Spleen (tissue), 11 donors: ENCODE data around the gene SCN8A. TPM values are rescaled to one million over a fixed set of nuclear protein-coding genes. Genes with fewer than 3 reads are reported as not detected.

ENCODE experiments used
- DNase-seq: peaks from one replicate; pipeline ENCODE4 v3.0.0-alpha.2; 2020
- H3K27ac ChIP-seq, 8 donors: fragments of 200-600 bp; sonication (generic) in 7 of 8; 1 replicate in 4 of 8; 2 replicates in 4 of 8; pipeline versions ENCODE4 v1.5.0 to v1.8.0; 2016 to 2021; ENCODE audit warnings: inconsistent platforms in 4 of 8, mild to moderate bottlenecking in 4 of 8, moderate library complexity in 1 of 8
- H3K27me3 ChIP-seq, 7 donors: fragments of 200-600 bp; sonication (generic) in 6 of 7; replicated peaks in 1 of 7; 1 replicate in 4 of 7; 2 replicates in 3 of 7; pipeline versions ENCODE4 v1.5.0 to v1.8.0; 2016 to 2021; ENCODE audit warnings: inconsistent platforms in 3 of 7, mild to moderate bottlenecking in 1 of 7
- H3K36me3 ChIP-seq, 6 donors: fragments of 200-600 bp; sonication (generic) in 5 of 6; 1 replicate in 4 of 6; 2 replicates in 2 of 6; pipeline versions ENCODE4 v1.5.0 to v1.8.0; 2016 to 2021; ENCODE audit warnings: inconsistent platforms in 2 of 6
- H3K4me1 ChIP-seq, 6 donors: fragments of 200-600 bp; sonication (generic) in 5 of 6; 1 replicate in 3 of 6; 2 replicates in 3 of 6; pipeline versions ENCODE4 v1.5.0 to v1.8.0; 2016 to 2021; ENCODE audit warnings: inconsistent platforms in 3 of 6
- H3K4me3 ChIP-seq, 8 donors: fragments of 200-600 bp; sonication (generic) in 7 of 8; 1 replicate in 4 of 8; 2 replicates in 4 of 8; pipeline versions ENCODE4 v1.5.0 to v1.8.0; 2016 to 2021; ENCODE audit warnings: inconsistent platforms in 4 of 8, mild to moderate bottlenecking in 4 of 8, moderate library complexity in 2 of 8
- H3K9me3 ChIP-seq, 8 donors: fragments of 200-600 bp; sonication (generic) in 7 of 8; 1 replicate in 4 of 8; 2 replicates in 4 of 8; pipeline versions ENCODE4 v1.5.0 to v1.8.0; 2016 to 2021; ENCODE audit warnings: inconsistent platforms in 4 of 8
- POLR2A ChIP-seq, 3 donors: fragments of 450-650 bp; IDR thresholded peaks; one replicate each; pipeline ENCODE4 v1.5.1; 2017; ENCODE audit warnings: antibody characterized with exemption in 3 of 3, mild to moderate bottlenecking in 1 of 3
- POLR2AphosphoS5 ChIP-seq, 3 donors: sonication (generic); formaldehyde crosslinking; IDR thresholded peaks; one replicate each; pipeline ENCODE4 v1.5.1; 2017; ENCODE audit warnings: antibody characterized with exemption in 3 of 3
- WGBS, 5 donors: extraction: QIAGEN DNeasy Blood & Tissue Kit in 3 of 5; methylation state at CpG; one replicate each; pipeline versions ENCODE4 v1.1.5 to v1.1.7; 2013 to 2018; 5-methylcytosine and 5-hydroxymethylcytosine counted together
- intact Hi-C: fragments of 100-400 bp; cut with DNase I; formaldehyde crosslinking; loops from one replicate; pipeline ENCODE4 v1.15.0; 2023; ENCODE audit warnings: low total_unique reads
- polyA plus RNA-seq, 3 donors: library from polyadenylated mRNA; stranded (reverse); fragments of 200-250 nt; gene quantifications; one replicate each; pipeline ENCODE4 v1.2.1, GENCODE V29; 2013
- total RNA-seq, 7 donors: library from RNA; depleted of rRNA in 3 of 7; stranded (reverse); fragments of >200 nt in 3 of 7; fragmentation: NEBNext Ultra II Directional in 4 of 7; extraction: Animal tissue kit (Norgen Biotek cat#: 25700) in 4 of 7; gene quantifications; one replicate each; pipeline versions ENCODE4 v1.1.0 to v1.2.1, GENCODE V29; 2016 to 2021
- TF ChIP-seq, protein P1 (sequence below), 11 experiments: fragments of 200-600 bp in 7 of 11; fragments of 450-650 bp in 4 of 11; sonication (generic) in 4 of 11; IDR thresholded peaks in 8 of 11; conservative IDR thresholded peaks in 3 of 11; 1 replicate in 7 of 11; 2 replicates in 4 of 11; pipeline versions ENCODE4 v1.4.0 to v1.8.0; 2016 to 2021; ENCODE audit warnings: antibody characterized with exemption in 11 of 11, inconsistent platforms in 4 of 11, mild to moderate bottlenecking in 1 of 11
- donor health status: healthy with polysubstance abuse.
- donor health status: DM: no; HTN: no; CAD: no; lungs with moderate emphysema.
- donor health status: DM: no; HTN: no; CAD: no.
- donor health status: Bipolar disorder and iron deficiency.
- donor health status: healthy.
- donor health status: DM: no; HTN: no; CAD: no.
- donor health status: DM: yes; HTN: yes; CAD: no.

Gene SCN8A
- total and polyA plus RNA-seq, 10 donors = 0.17 to 4.7 (median 3.0) TPM

GRCh38 chr12:51726931-51727330, 135.9 kb downstream of the SCN8A start:
- H3K9me3 ChIP-seq = no peaks in the 10 kb centered on the region
- no peak overlapping the region for H3K4me3 ChIP-seq
- no peak overlapping the region for H3K27ac ChIP-seq
- no peak for TF ChIP-seq POLR2AphosphoS5 (IDR thresholded peaks at IDR 0.05)
- TF ChIP-seq, protein P1, sequence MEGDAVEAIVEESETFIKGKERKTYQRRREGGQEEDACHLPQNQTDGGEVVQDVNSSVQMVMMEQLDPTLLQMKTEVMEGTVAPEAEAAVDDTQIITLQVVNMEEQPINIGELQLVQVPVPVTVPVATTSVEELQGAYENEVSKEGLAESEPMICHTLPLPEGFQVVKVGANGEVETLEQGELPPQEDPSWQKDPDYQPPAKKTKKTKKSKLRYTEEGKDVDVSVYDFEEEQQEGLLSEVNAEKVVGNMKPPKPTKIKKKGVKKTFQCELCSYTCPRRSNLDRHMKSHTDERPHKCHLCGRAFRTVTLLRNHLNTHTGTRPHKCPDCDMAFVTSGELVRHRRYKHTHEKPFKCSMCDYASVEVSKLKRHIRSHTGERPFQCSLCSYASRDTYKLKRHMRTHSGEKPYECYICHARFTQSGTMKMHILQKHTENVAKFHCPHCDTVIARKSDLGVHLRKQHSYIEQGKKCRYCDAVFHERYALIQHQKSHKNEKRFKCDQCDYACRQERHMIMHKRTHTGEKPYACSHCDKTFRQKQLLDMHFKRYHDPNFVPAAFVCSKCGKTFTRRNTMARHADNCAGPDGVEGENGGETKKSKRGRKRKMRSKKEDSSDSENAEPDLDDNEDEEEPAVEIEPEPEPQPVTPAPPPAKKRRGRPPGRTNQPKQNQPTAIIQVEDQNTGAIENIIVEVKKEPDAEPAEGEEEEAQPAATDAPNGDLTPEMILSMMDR (IDR thresholded peaks at IDR 0.05 in 8 of 11, conservative IDR thresholded peaks at IDR 0.05 in 3 of 11) = no peak
- no peak for TF ChIP-seq POLR2A (IDR thresholded peaks at IDR 0.05)
- H3K36me3 ChIP-seq = peaks cover 0 to 7% (median 0%) of the 10 kb centered on the region in 6 donors
- WGBS, 5 donors = 72 to 90% (median 90%) methylated on average over 2 of the region's 2 CpGs
- peaks cover 0 to 11% (median 3%) of the 10 kb centered on the region in 7 donors for H3K27me3 ChIP-seq
- no peak for DNase-seq
- peaks cover 0 to under 1% (median 0%) of the 10 kb centered on the region in 6 donors for H3K4me1 ChIP-seq
- intact Hi-C loops = no loop called here

- Histone ChIP-seq H3K27me3 (no peaks in the 10 kb centered on the region), H3K4me3 (no peak overlapping the region), H3K9me3 (peaks cover 0 to 17% (median 10%) of the 10 kb centered on the region in 8 donors), H3K36me3 (no peaks in the 10 kb centered on the region), H3K27ac (no peak overlapping the region), H3K4me1 (no peaks in the 10 kb centered on the region)
- intact Hi-C loops = no loop called here
- DNase-seq = no peak
- 83 to 90% (median 84%) methylated on average over 4 of the region's 4 CpGs for WGBS, 5 donors
- TF ChIP-seq, protein P1 (IDR thresholded peaks at IDR 0.05 in 8 of 11, conservative IDR thresholded peaks at IDR 0.05 in 3 of 11) = no peak
- TF ChIP-seq POLR2A (IDR thresholded peaks at IDR 0.05) (no peak), POLR2AphosphoS5 (IDR thresholded peaks at IDR 0.05) (no peak)
Measured at GRCh38 chr12:51729331-51729730, 138.3 kb downstream of the SCN8A start.

- H3K36me3 ChIP-seq = no peaks in the 10 kb centered on the region
- 47 to 51% (median 48%) methylated on average over 2 of the region's 2 CpGs for WGBS, 5 donors
- intact Hi-C loops = no loop called here
- no peak for DNase-seq
- H3K27ac ChIP-seq = no peak overlapping the region
- H3K27me3 ChIP-seq = no peaks in the 10 kb centered on the region
- peaks cover 0 to 23% (median 14%) of the 10 kb centered on the region in 8 donors for H3K9me3 ChIP-seq
- TF ChIP-seq POLR2AphosphoS5 (IDR thresholded peaks at IDR 0.05) (no peak), POLR2A (IDR thresholded peaks at IDR 0.05) (no peak)
- TF ChIP-seq, protein P1 (IDR thresholded peaks at IDR 0.05 in 8 of 11, conservative IDR thresholded peaks at IDR 0.05 in 3 of 11) = no peak
- H3K4me1 ChIP-seq = no peaks in the 10 kb centered on the region
- no peak overlapping the region for H3K4me3 ChIP-seq
Measured at GRCh38 chr12:51730745-51731144, 139.7 kb downstream of the SCN8A start.

DNA sequence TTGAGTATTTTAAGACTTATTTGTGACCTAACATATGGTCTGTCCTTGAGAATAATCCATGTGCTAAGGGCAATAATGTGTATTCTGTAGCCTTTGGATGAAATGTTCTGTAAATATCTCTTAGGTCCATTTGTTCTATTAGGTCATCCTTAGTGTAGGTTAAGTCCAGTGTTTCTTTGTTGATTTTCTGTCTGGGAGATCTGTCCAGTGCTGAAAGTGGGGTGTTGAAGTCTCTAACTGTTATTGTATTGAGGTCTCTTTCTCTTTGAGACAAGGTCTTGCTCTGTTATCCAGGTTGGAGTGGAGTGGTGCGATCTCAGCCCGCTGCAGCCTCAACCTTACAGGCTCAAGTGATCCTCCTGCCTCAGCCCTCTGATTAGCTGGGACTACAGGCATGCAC, 149.5 kb downstream of the SCN8A start:
- H3K27me3 ChIP-seq = no peaks in the 10 kb centered on the region
- no peaks in the 10 kb centered on the region for H3K4me1 ChIP-seq
- H3K36me3 ChIP-seq = no peaks in the 10 kb centered on the region
- intact Hi-C loops = no loop called here
- TF ChIP-seq, protein P1 (IDR thresholded peaks at IDR 0.05 in 8 of 11, conservative IDR thresholded peaks at IDR 0.05 in 3 of 11) = no peak
- no peak for TF ChIP-seq POLR2A (IDR thresholded peaks at IDR 0.05)
- no peak for TF ChIP-seq POLR2AphosphoS5 (IDR thresholded peaks at IDR 0.05)
- peaks cover 0 to 30% (median 19%) of the 10 kb centered on the region in 8 donors for H3K9me3 ChIP-seq
- 95 to 100% (median 97%) methylated on average over 2 of the region's 2 CpGs for WGBS, 5 donors
- H3K27ac ChIP-seq = no peak overlapping the region
- no peak for DNase-seq
- no peak overlapping the region for H3K4me3 ChIP-seq
